NCI-H187 treated with DMSO at 0.1 percent for 48 hours (cell line): ENCODE data around the gene GNG2.

Experiments
- DNase-seq: peaks from one replicate; lab custom pipeline; 2025; lab: John Stamatoyannopoulos, UW

GNG2 gene

GRCh38 chr14:51856792-51857296, 3.6 kb upstream of the GNG2 start:
- DNase-seq, result no peak

DNA sequence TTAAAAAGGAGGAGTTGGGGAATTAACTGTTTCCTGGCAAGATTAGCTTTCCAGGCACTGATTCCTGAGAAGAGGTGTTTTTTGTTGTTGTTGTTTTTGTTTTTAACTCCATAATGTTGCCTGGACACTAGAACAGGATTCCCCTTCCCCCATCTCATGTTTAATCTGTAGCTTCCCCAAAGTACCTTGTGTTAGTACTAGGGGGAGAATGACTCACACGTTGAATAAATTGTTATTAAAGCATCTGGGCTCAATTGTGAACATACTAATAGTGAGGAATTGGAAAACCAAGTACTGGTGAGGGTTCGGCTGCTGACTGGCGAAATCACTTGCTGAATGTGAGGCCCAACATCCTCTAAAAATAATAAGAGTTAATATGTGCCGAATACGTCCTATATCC, 1.3 kb upstream of the GNG2 start:
- DNase-seq, result no peak

- DNase-seq, result no peak
Observed at GRCh38 chr14:51860825-51861499, 550 bp downstream of the GNG2 start.

DNA sequence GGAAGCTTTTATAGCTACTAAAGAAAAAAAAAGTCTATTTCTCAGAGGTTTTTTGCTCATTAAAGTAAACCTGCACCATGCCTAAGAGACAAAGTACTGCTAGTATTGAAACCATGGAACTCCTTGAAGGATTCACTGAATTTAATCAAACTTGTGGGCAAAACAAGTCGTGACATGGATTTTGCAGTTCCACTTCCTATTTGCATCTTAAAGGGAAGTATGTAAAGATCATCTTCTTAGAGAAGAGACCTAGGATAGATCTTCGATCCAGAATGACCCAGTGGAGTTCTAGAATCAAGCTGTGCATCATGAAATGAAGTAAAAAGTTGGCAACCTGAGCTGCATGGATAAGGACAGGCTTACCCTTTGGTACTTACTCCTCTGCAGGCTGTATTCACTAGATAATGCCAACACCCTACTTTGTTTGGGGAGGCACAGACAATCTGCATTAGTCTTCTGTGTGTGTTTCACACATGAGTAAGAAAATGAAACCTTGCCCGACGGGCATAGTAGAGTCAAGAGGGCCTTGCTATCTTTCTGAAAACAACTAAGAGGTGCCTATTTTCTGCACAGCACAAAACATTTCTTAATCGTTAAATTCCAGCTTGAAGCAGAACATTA, 1.9 kb downstream of the GNG2 start:
- DNase-seq, result no peak

DNA sequence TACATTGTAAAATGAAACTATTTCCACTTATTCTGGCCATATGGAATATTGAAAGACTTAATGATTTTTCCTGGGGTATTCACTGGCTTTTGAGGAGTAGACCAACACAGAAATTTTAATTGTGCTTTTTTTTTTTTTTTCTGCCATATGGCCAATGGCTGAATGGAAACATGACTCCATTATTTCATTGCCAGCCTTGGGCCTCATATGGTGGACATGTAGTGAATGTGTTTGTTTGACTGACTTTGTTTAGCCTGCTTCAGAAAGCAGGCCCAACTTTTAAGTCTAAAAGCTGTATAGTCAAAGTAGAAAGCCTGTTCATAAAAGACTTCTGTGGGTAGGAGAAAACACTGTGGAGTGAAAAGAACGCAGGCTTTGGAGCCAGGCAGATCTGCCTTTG, 2.4 kb downstream of the GNG2 start:
- no peak for DNase-seq

GRCh38 chr14:51865953-51866747, 5.7 kb downstream of the GNG2 start:
- DNase-seq, result no peak

GRCh38 chr14:51867741-51868140, 7.3 kb downstream of the GNG2 start:
- no peak for DNase-seq

GRCh38 chr14:51868405-51868804, 8.0 kb downstream of the GNG2 start:
- no peak for DNase-seq

DNA sequence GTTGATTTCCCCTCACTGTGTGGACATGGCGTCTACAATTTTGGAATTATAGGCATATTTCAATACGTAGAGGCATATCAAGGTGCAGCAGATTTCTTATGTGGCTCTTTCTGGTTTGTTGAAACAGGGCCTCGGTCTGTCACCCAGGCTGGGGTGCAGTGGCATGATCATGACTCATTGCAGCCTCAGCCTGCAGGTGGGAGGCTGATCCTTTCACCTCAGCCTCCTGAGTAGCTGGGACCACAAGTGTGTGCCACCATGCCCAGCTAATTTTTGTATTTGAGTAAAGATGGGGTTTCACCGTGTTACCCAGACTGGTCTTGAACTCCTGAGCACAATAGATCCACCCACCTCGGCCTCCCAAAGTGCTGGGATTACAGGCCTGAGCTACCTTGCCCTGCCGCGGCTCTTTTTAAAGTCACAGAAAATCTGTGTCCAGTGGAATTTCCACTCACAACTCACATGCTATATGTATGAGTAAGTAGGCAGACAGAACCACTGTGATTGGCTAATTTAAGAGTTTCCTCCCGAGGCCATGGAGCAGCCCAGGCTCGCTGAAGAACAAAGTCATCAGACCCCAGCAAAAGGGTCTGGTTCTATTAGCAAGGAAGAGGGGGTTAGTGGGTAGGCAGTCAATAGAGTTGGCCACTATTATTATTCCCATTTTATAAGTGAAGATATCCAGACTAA, 9.1 kb downstream of the GNG2 start:
- no peak for DNase-seq

DNA sequence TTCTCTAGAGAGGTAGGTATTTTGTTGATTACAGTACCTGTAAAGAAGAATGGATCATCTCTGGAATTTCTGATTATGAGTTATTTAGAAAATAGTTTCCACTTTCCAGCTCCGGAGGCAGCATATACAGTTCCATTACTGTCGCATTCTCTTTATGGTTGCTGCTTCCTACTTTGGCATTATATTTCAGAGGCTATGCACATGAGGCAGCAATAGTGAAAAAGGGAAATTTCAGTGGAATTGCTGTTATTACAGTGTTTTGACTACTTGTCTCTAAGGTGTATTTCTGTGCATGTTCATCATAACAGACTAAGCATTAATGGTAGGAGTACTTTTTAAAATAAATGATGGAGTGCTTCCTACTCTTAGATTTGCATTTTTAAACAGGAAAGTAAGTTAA, 10.2 kb downstream of the GNG2 start:
- no peak for DNase-seq

DNA sequence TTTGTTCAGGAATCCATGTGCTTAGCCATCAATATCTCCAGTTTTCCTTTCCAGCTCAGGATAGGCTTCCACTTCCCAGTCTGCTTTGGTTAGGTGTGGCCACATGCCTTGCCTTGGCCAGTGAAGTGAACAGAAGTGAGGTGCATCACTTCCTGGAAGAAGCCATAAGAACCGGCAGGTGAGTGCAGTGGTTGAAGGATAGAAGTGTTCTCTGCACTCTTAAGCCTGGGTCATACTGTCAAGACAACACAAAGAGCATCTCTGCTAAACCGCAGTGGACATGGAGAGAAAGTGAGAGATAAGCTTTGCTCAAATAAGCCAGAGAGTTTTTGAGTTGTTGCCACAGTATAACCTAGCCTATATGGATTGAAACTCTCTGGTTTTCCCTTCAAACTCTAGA, 11.4 kb downstream of the GNG2 start:
- no peak for DNase-seq

- no peak for DNase-seq
Observed at GRCh38 chr14:51872396-51872795, 12.0 kb downstream of the GNG2 start.

GRCh38 chr14:51873221-51873893, 12.9 kb downstream of the GNG2 start:
- no peak for DNase-seq

GRCh38 chr14:51877810-51878209, 17.4 kb downstream of the GNG2 start:
- DNase-seq, result no peak

DNA sequence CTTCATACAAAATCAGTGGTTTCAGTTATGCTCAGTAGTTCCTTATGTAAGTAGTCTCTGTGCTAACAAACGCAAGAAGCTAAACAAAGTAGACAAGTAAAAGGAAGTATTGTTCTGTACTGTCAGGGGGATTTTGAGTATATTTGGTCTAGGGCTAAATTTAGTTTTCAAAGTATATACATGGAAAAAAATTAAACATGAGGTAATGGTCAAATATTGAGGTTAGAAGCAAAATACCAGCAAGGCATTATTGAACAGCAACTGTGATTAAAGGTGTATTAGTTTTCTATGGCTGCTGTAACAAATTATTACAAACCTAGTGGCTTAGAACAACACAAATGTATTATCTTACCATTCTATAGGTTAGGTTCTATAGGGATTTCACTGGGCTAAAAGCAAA, 18.8 kb downstream of the GNG2 start:
- DNase-seq, result no peak

DNA sequence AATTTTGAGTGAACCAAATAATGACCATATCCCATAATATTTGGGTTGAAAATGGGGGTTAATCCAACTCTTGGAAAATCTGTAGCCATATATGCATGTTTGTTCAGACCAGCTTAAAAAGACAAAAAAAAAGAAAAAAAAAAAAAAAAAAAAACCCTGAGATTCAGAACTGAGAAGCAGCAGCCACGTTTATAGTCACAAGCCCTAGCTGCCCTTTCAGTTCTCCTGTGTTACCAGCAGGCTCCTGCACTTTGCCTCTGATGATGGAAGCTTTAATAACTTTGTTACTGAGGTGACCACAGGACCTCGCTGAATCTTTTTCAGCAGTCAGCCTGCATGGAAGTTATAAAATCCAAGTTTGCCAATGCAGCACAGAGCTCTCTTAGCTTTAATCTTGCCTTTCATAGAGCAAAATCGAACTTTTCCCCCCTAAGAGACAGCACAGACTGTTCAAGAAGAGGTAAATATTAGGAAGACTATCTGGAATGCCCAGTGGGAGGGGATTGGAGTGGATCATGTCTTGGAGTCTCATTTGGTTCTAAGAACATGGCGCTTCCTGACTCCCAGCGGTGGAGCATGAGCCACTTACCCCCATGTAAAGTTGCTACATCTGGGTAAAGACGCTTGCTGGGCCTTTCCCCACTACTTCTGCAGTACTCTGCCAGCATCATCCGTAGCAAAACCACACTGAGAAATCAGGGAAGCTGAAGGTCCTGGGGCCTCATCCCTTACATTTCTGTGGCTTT, 20.6 kb downstream of the GNG2 start:
- no peak for DNase-seq

GRCh38 chr14:51881636-51882035, 21.2 kb downstream of the GNG2 start:
- DNase-seq, result no peak

GRCh38 chr14:51883232-51883631, 22.8 kb downstream of the GNG2 start:
- DNase-seq, result no peak

- no peak for DNase-seq
Observed at GRCh38 chr14:51884086-51884927, 23.9 kb downstream of the GNG2 start.

- DNase-seq, result no peak
Observed at GRCh38 chr14:51889851-51890250, 29.4 kb downstream of the GNG2 start.
